Measurements from ENCODE around the gene RORB.

RORB gene

GRCh38 chr9:74674077-74674476, 176.9 kb downstream of the RORB start:
- no peak overlapping the region for H3K4me3 Mint-ChIP-seq
- H3K27me3 Mint-ChIP-seq: no peaks in the 10 kb centered on the region
- no peaks in the 10 kb centered on the region for H3K4me1 Mint-ChIP-seq (ENCODE audit: low read depth)
- H3K9me3 Mint-ChIP-seq: no peaks in the 10 kb centered on the region
- DNase-seq: no peak
- no peaks in the 10 kb centered on the region for H3K36me3 Mint-ChIP-seq (ENCODE audit: low read depth)
- H3K27ac Mint-ChIP-seq: no peak overlapping the region

- Mint-ChIP-seq H3K9me3 (no peaks in the 10 kb centered on the region), H3K27ac (no peak overlapping the region), H3K27me3 (no peaks in the 10 kb centered on the region), H3K36me3 (ENCODE audit: low read depth) (no peaks in the 10 kb centered on the region), H3K4me3 (no peak overlapping the region), H3K4me1 (ENCODE audit: low read depth) (no peaks in the 10 kb centered on the region)
- no peak for DNase-seq
These were observed 184.8 kb downstream of the RORB start for GRCh38 chr9:74681906-74682305.

- DNase-seq: no peak
- Mint-ChIP-seq H3K9me3 (no peaks in the 10 kb centered on the region), H3K27ac (no peak overlapping the region)
These were observed 186.2 kb downstream of the RORB start for GRCh38 chr9:74683322-74683721.

GRCh38 chr9:74691058-74691457, 193.9 kb downstream of the RORB start:
- Mint-ChIP-seq H3K4me3 (no peak overlapping the region), H3K27me3 (peaks cover 24% of the 10 kb centered on the region), H3K4me1 (ENCODE audit: low read depth) (peaks cover 3% of the 10 kb centered on the region), H3K36me3 (ENCODE audit: low read depth) (no peaks in the 10 kb centered on the region), H3K27ac (no peak overlapping the region), H3K9me3 (no peaks in the 10 kb centered on the region)
- no peak for DNase-seq

More at GRCh38 chr9:74683322-74683721, 186.2 kb downstream of the RORB start:
- peaks cover 3% of the 10 kb centered on the region for H3K4me1 Mint-ChIP-seq (ENCODE audit: low read depth)
- H3K27me3 Mint-ChIP-seq: peaks cover 6% of the 10 kb centered on the region
- no peak overlapping the region for H3K4me3 Mint-ChIP-seq
- no peaks in the 10 kb centered on the region for H3K36me3 Mint-ChIP-seq (ENCODE audit: low read depth)

- Mint-ChIP-seq H3K27me3 (peaks cover 50% of the 10 kb centered on the region), H3K36me3 (ENCODE audit: low read depth) (no peaks in the 10 kb centered on the region), H3K4me3 (no peak overlapping the region), H3K27ac (no peak overlapping the region), H3K4me1 (ENCODE audit: low read depth) (no peaks in the 10 kb centered on the region), H3K9me3 (no peaks in the 10 kb centered on the region)
- DNase-seq: no peak
These were observed 199.4 kb downstream of the RORB start for GRCh38 chr9:74696520-74696919.

- peaks cover 45% of the 10 kb centered on the region for H3K27me3 Mint-ChIP-seq
These were observed 200.4 kb downstream of the RORB start for GRCh38 chr9:74697535-74697934.

GRCh38 chr9:74711341-74711740, 214.2 kb downstream of the RORB start:
- Mint-ChIP-seq H3K36me3 (ENCODE audit: low read depth) (no peaks in the 10 kb centered on the region), H3K4me1 (ENCODE audit: low read depth) (no peaks in the 10 kb centered on the region), H3K4me3 (no peak overlapping the region), H3K27me3 (peaks cover 22% of the 10 kb centered on the region), H3K27ac (no peak overlapping the region), H3K9me3 (no peaks in the 10 kb centered on the region)
- no peak for DNase-seq

More at GRCh38 chr9:74697535-74697934, 200.4 kb downstream of the RORB start:
- H3K27ac Mint-ChIP-seq: no peak overlapping the region
- H3K4me3 Mint-ChIP-seq: no peak overlapping the region
- H3K36me3 Mint-ChIP-seq (ENCODE audit: low read depth): no peaks in the 10 kb centered on the region
- no peaks in the 10 kb centered on the region for H3K9me3 Mint-ChIP-seq
- no peaks in the 10 kb centered on the region for H3K4me1 Mint-ChIP-seq (ENCODE audit: low read depth)
- no peak for DNase-seq

GRCh38 chr9:74718709-74719108, 221.6 kb downstream of the RORB start:
- peaks cover 7% of the 10 kb centered on the region for H3K27me3 Mint-ChIP-seq
- H3K9me3 Mint-ChIP-seq: no peaks in the 10 kb centered on the region
- H3K36me3 Mint-ChIP-seq (ENCODE audit: low read depth): no peaks in the 10 kb centered on the region

GRCh38 chr9:74719306-74719705, 222.2 kb downstream of the RORB start:
- H3K27me3 Mint-ChIP-seq: peaks cover 7% of the 10 kb centered on the region
- H3K9me3 Mint-ChIP-seq: no peaks in the 10 kb centered on the region
- no peak overlapping the region for H3K27ac Mint-ChIP-seq
- no peaks in the 10 kb centered on the region for H3K4me1 Mint-ChIP-seq (ENCODE audit: low read depth)
- DNase-seq: no peak
- H3K36me3 Mint-ChIP-seq (ENCODE audit: low read depth): no peaks in the 10 kb centered on the region
- H3K4me3 Mint-ChIP-seq: no peak overlapping the region

More at GRCh38 chr9:74718709-74719108, 221.6 kb downstream of the RORB start:
- no peak overlapping the region for H3K4me3 Mint-ChIP-seq
- DNase-seq: no peak
- no peak overlapping the region for H3K27ac Mint-ChIP-seq
- H3K4me1 Mint-ChIP-seq (ENCODE audit: low read depth): no peaks in the 10 kb centered on the region

GRCh38 chr9:74721696-74722660, 224.8 kb downstream of the RORB start:
- Mint-ChIP-seq H3K27me3 (peaks cover 11% of the 10 kb centered on the region), H3K4me1 (ENCODE audit: low read depth) (no peaks in the 10 kb centered on the region), H3K27ac (no peak overlapping the region), H3K9me3 (no peaks in the 10 kb centered on the region), H3K4me3 (no peak overlapping the region), H3K36me3 (ENCODE audit: low read depth) (no peaks in the 10 kb centered on the region)
- DNase-seq: no peak

GRCh38 chr9:74724317-74724716, 227.2 kb downstream of the RORB start:
- Mint-ChIP-seq H3K36me3 (ENCODE audit: low read depth) (no peaks in the 10 kb centered on the region), H3K4me1 (ENCODE audit: low read depth) (peaks cover 2% of the 10 kb centered on the region), H3K27ac (no peak overlapping the region), H3K27me3 (peaks cover 13% of the 10 kb centered on the region), H3K9me3 (no peaks in the 10 kb centered on the region), H3K4me3 (no peak overlapping the region)
- DNase-seq: no peak

GRCh38 chr9:74726581-74726980, 229.4 kb downstream of the RORB start:
- no peak for DNase-seq
- Mint-ChIP-seq H3K27ac (no peak overlapping the region), H3K4me3 (no peak overlapping the region), H3K36me3 (ENCODE audit: low read depth) (no peaks in the 10 kb centered on the region), H3K27me3 (peaks cover 9% of the 10 kb centered on the region), H3K9me3 (no peaks in the 10 kb centered on the region), H3K4me1 (ENCODE audit: low read depth) (peaks cover 2% of the 10 kb centered on the region)

GRCh38 chr9:74728176-74728575, 231.0 kb downstream of the RORB start:
- Mint-ChIP-seq H3K9me3 (no peaks in the 10 kb centered on the region), H3K27me3 (peaks cover 6% of the 10 kb centered on the region), H3K4me3 (no peak overlapping the region), H3K36me3 (ENCODE audit: low read depth) (no peaks in the 10 kb centered on the region), H3K27ac (no peak overlapping the region), H3K4me1 (ENCODE audit: low read depth) (peaks cover 2% of the 10 kb centered on the region)
- DNase-seq: no peak

GRCh38 chr9:74729136-74729695, 232.1 kb downstream of the RORB start:
- Mint-ChIP-seq H3K27me3 (peaks cover 6% of the 10 kb centered on the region), H3K9me3 (no peaks in the 10 kb centered on the region), H3K27ac (no peak overlapping the region), H3K36me3 (ENCODE audit: low read depth) (no peaks in the 10 kb centered on the region), H3K4me1 (ENCODE audit: low read depth) (peaks cover 2% of the 10 kb centered on the region), H3K4me3 (no peak overlapping the region)
- DNase-seq: no peak

GRCh38 chr9:74735761-74736160, 238.6 kb downstream of the RORB start:
- no peak overlapping the region for H3K4me3 Mint-ChIP-seq

More at GRCh38 chr9:74735761-74736160, 238.6 kb downstream of the RORB start:
- no peak for DNase-seq
- peaks cover 10% of the 10 kb centered on the region for H3K27me3 Mint-ChIP-seq
- H3K4me1 Mint-ChIP-seq (ENCODE audit: low read depth): peaks cover 3% of the 10 kb centered on the region
- H3K27ac Mint-ChIP-seq: no peak overlapping the region
- H3K36me3 Mint-ChIP-seq (ENCODE audit: low read depth): no peaks in the 10 kb centered on the region
- no peaks in the 10 kb centered on the region for H3K9me3 Mint-ChIP-seq
